Melanocyte of skin (primary cell): ENCODE results near the gene XCR1. TPM values are rescaled to one million over a fixed set of nuclear protein-coding genes. Genes with fewer than 3 reads are reported as not detected.

ENCODE experiments used
- total RNA-seq, 2 donors: library from RNA; depleted of rRNA; stranded (reverse); fragments of >200 nt; gene quantifications; 2 replicates each; pipeline ENCODE4 v1.2.3, GENCODE V29; 2012

XCR1 gene
- not detected for total RNA-seq

GRCh38 chr3:46027021-46027705 lies at the start of gene XCR1:
Gene XCR1, minus strand, starts transcription at chr3:46027483. Its CDS starts 5,536 bp downstream, at chr3:46021947.

GRCh38 chr3:45995236-45996192 lies 31.8 kb downstream of the XCR1 start, which contains the start of gene FYCO1:
Gene FYCO1, minus strand, starts transcription at chr3:45995824. Its CDS starts 10,914 bp downstream, at chr3:45984910.

Other genes starting within 250 kb of the XCR1 start
- not detected for gene SLC6A20, start 230.9 kb downstream of the XCR1 start, total RNA-seq
- gene LZTFL1, start 185.4 kb downstream of the XCR1 start, total RNA-seq, result 10 to 100 TPM in 1 of 2 donors, 1 to 10 TPM in 1; 10.0 to 12.0 TPM
- not detected for gene CCR9, start 140.9 kb downstream of the XCR1 start, total RNA-seq
- not detected for gene CXCR6, start 84.0 kb downstream of the XCR1 start, total RNA-seq
- gene FYCO1, start 31.7 kb downstream of the XCR1 start, total RNA-seq, result 100 to 1,000 TPM in 1 of 2 donors, 10 to 100 TPM in 1; 45.6 to 111 TPM
- under 1 TPM in 1 of 2 donors, not detected in 1; 0.67 TPM for gene CCR1, start 180.8 kb upstream of the XCR1 start, total RNA-seq
- not detected for gene CCR3, start 215.0 kb upstream of the XCR1 start, total RNA-seq